Mesenchymal stem cell (in vitro differentiated cells and primary cell): ENCODE results near the gene SEC63.
"Not testable (repeated sequence)": the region's sequence is repeated elsewhere in the genome, so short reads cannot be mapped to it uniquely, and the experiment has no call there.

Experiments
- DNase-seq: peaks from one replicate; pipeline ENCODE4 v3.0.0-alpha.2; 2013
- H2AFZ ChIP-seq: one replicate; pipeline ENCODE4 v1.6.1; 2013; ENCODE audit warnings: low read depth, mild to moderate bottlenecking, control low read depth, inconsistent platforms, low read length, moderate library complexity
- H2AK5ac ChIP-seq: 2 replicates; pipeline ENCODE4 v1.6.1; 2013; ENCODE audit warnings: low read length, moderate library complexity, mild to moderate bottlenecking, inconsistent platforms; ENCODE audit not compliant: severe bottlenecking
- H2BK120ac ChIP-seq: one replicate; pipeline ENCODE4 v1.6.1; 2013; ENCODE audit warnings: low read depth, mild to moderate bottlenecking, inconsistent platforms, low read length, moderate library complexity
- H2BK12ac ChIP-seq, 2 experiments: one replicate each; pipeline ENCODE4 v1.6.1; 2013; ENCODE audit warnings: inconsistent platforms in 2 of 2, low read length in 2 of 2, mild to moderate bottlenecking in 2 of 2, moderate library complexity in 2 of 2, control low read depth in 1 of 2
- H2BK15ac ChIP-seq: one replicate; pipeline ENCODE4 v1.6.1; 2013; ENCODE audit warnings: mild to moderate bottlenecking, low read depth, inconsistent platforms; ENCODE audit not compliant: poor library complexity, severe bottlenecking
- H2BK5ac ChIP-seq: 2 replicates; pipeline ENCODE4 v1.6.1; 2013; ENCODE audit warnings: low read depth, mild to moderate bottlenecking, low read length, control low read depth, inconsistent platforms; ENCODE audit not compliant: poor library complexity, severe bottlenecking
- H3K14ac ChIP-seq, 2 experiments: one replicate each; pipeline ENCODE4 v1.6.1; 2013; ENCODE audit warnings: inconsistent platforms in 2 of 2, low read length in 2 of 2, control low read depth in 1 of 2, mild to moderate bottlenecking in 1 of 2, moderate library complexity in 1 of 2
- H3K18ac ChIP-seq, 2 experiments: one replicate each; pipeline ENCODE4 v1.6.1; 2013; ENCODE audit warnings: inconsistent platforms in 2 of 2, low read length in 2 of 2, control low read depth in 1 of 2, low read depth in 1 of 2, mild to moderate bottlenecking in 1 of 2
- H3K23ac ChIP-seq, 2 experiments: one replicate each; pipeline ENCODE4 v1.6.1; 2013; ENCODE audit warnings: inconsistent platforms in 2 of 2, low read length in 2 of 2, mild to moderate bottlenecking in 2 of 2, moderate library complexity in 2 of 2, control low read depth in 1 of 2
- H3K27ac ChIP-seq: 2 replicates; pipeline ENCODE4 v1.5.1; 2013; ENCODE audit warnings: mild to moderate bottlenecking, moderate library complexity, low read length, control low read depth, inconsistent platforms; ENCODE audit not compliant: poor library complexity, severe bottlenecking
- H3K27me3 ChIP-seq, 2 experiments: 2 replicates each; pipeline versions ENCODE4 v1.6.1 to v1.7.0; 2013; ENCODE audit warnings: low read length in 2 of 2, mild to moderate bottlenecking in 2 of 2, moderate library complexity in 2 of 2, control low read depth in 1 of 2, inconsistent platforms in 1 of 2; ENCODE audit not compliant: control insufficient read depth in 1 of 2, insufficient read depth in 1 of 2
- H3K36me3 ChIP-seq, 2 experiments: 2 replicates each; pipeline versions ENCODE4 v1.6.1 to v1.7.0; 2013; ENCODE audit warnings: low read length in 2 of 2, control low read depth in 1 of 2, inconsistent platforms in 1 of 2, low read depth in 1 of 2, mild to moderate bottlenecking in 1 of 2; ENCODE audit not compliant: insufficient read depth in 2 of 2, control insufficient read depth in 1 of 2
- H3K4ac ChIP-seq, 2 experiments: one replicate each; pipeline ENCODE4 v1.6.1; 2013; ENCODE audit warnings: inconsistent platforms in 2 of 2, low read length in 2 of 2, mild to moderate bottlenecking in 2 of 2, moderate library complexity in 2 of 2, control low read depth in 1 of 2, low read depth in 1 of 2
- H3K4me1 ChIP-seq: 2 replicates; pipeline ENCODE4 v1.6.1; 2013; ENCODE audit warnings: low read depth, low read length, control low read depth; ENCODE audit not compliant: control insufficient read depth, insufficient read depth
- H3K4me2 ChIP-seq: 2 replicates; pipeline ENCODE4 v1.6.1; 2013; ENCODE audit warnings: low read length, mild to moderate bottlenecking, inconsistent platforms; ENCODE audit not compliant: poor library complexity, severe bottlenecking
- H3K4me3 ChIP-seq, 2 experiments: 2 replicates each; pipeline versions ENCODE4 v1.5.1 to v1.7.0; 2013; ENCODE audit warnings: low read length in 2 of 2, mild to moderate bottlenecking in 2 of 2, control low read depth in 1 of 2, low read depth in 1 of 2; ENCODE audit not compliant: insufficient read depth in 1 of 2
- H3K79me1 ChIP-seq: replicated peaks from 2 replicates; pipeline ENCODE4 v1.6.1; 2013; ENCODE audit warnings: mild to moderate bottlenecking, control low read depth, low read length, inconsistent platforms; ENCODE audit not compliant: poor library complexity, severe bottlenecking
- H3K9ac ChIP-seq: 2 replicates; pipeline ENCODE4 v1.7.0; 2013; ENCODE audit warnings: mild to moderate bottlenecking, low read length, moderate library complexity
- H3K9me3 ChIP-seq: 2 replicates; pipeline ENCODE4 v1.7.0; 2013; ENCODE audit warnings: mild to moderate bottlenecking, low read length; ENCODE audit not compliant: control insufficient read depth
- H4K8ac ChIP-seq: one replicate; pipeline ENCODE4 v1.6.1; 2013; ENCODE audit warnings: inconsistent platforms, mild to moderate bottlenecking, low read length, moderate library complexity
- H4K91ac ChIP-seq: one replicate; pipeline ENCODE4 v1.6.1; 2013; ENCODE audit warnings: mild to moderate bottlenecking, low read length, inconsistent platforms
- WGBS: methylation state at CpG from one replicate; pipeline ENCODE4 v1.1.7; 2013; ENCODE audit warnings: mixed read lengths; 5-methylcytosine and 5-hydroxymethylcytosine counted together

SEC63 gene

GRCh38 chr6:107862383-107862782 is 95.6 kb downstream of the SEC63 start:
- DNase-seq: no peak
- Histone ChIP-seq H3K9me3 (no peaks in the 10 kb centered on the region), H3K4me1 (peaks cover 8% of the 10 kb centered on the region), H4K91ac (no peak overlapping the region), H2BK15ac (no peak overlapping the region), H3K27ac (no peak overlapping the region), H3K36me3 (peaks cover 6 to 12% of the 10 kb centered on the region in 2 experiments), H3K14ac (no peak overlapping the region), H3K4ac (no peak overlapping the region), H3K23ac (no peak overlapping the region), H3K18ac (no peak overlapping the region), H3K79me1 (no peaks in the 10 kb centered on the region), H3K4me2 (no peak overlapping the region), H2BK5ac (no peak overlapping the region), H2AK5ac (no peak overlapping the region), H3K27me3 (peaks cover 0 to 3% of the 10 kb centered on the region in 2 experiments), H2BK120ac (no peak overlapping the region), H3K4me3 (no peak overlapping the region), H2BK12ac (no peak overlapping the region), H3K9ac (no peak overlapping the region), H4K8ac (no peak overlapping the region), H2AFZ (no peak overlapping the region)

GRCh38 chr6:107860963-107861362 is 97.0 kb downstream of the SEC63 start:
- H3K23ac ChIP-seq, DNase-seq, H3K4me1 ChIP-seq, H3K27me3 ChIP-seq, H3K4me3 ChIP-seq, H2BK5ac ChIP-seq, H3K9ac ChIP-seq, H4K8ac ChIP-seq, H3K36me3 ChIP-seq, H3K18ac ChIP-seq, H3K4me2 ChIP-seq, H2BK15ac ChIP-seq, H2BK12ac ChIP-seq, H2AFZ ChIP-seq, H3K79me1 ChIP-seq, H2BK120ac ChIP-seq, H3K27ac ChIP-seq, H3K9me3 ChIP-seq, H4K91ac ChIP-seq, H3K4ac ChIP-seq, H3K14ac ChIP-seq, H2AK5ac ChIP-seq: not testable (repeated sequence)
- whole genome bisulfite sequencing: 100% methylated on average over 1 of the region's 4 CpGs

GRCh38 chr6:107860144-107860543 is 97.9 kb downstream of the SEC63 start:
- H2BK120ac ChIP-seq, H3K4me2 ChIP-seq, H3K36me3 ChIP-seq, H3K18ac ChIP-seq, H4K91ac ChIP-seq, H3K9me3 ChIP-seq, DNase-seq, H3K27ac ChIP-seq, H2AK5ac ChIP-seq, H3K14ac ChIP-seq, H2BK15ac ChIP-seq, H3K27me3 ChIP-seq, H3K4me1 ChIP-seq, H3K23ac ChIP-seq, H3K4ac ChIP-seq, H3K9ac ChIP-seq, H3K4me3 ChIP-seq, H2AFZ ChIP-seq, H2BK5ac ChIP-seq, H4K8ac ChIP-seq, H2BK12ac ChIP-seq, H3K79me1 ChIP-seq: not testable (repeated sequence)
- 64% methylated on average over 18 of the region's 18 CpGs for WGBS

DNA sequence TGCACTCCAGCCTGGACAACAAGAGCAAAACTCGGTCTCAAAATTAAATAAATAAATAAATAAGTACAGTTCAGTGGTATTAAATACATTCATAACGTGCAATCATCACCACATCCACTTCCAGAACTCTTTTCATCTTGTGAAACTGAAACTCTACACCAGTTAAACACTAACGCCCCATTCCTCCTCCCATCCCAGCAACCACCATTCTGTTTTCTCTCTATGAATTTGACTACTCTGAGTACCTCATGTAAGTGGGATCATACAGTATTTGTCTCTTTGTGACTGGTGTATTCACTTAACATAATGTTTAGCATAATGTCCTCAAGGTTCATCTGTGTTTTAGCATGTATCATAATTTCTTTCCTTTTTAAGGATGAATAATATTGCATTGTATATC is 104.8 kb downstream of the SEC63 start:
- H2AFZ ChIP-seq: no peak overlapping the region
- H3K23ac ChIP-seq: no peak overlapping the region
- no peak overlapping the region for H3K14ac ChIP-seq
- no peak overlapping the region for H2AK5ac ChIP-seq
- no peak overlapping the region for H2BK120ac ChIP-seq
- no peak overlapping the region for H3K4me3 ChIP-seq
- H3K9ac ChIP-seq: no peak overlapping the region
- no peak overlapping the region for H2BK5ac ChIP-seq
- H3K4me1 ChIP-seq: peaks cover 3% of the 10 kb centered on the region
- H3K9me3 ChIP-seq: no peaks in the 10 kb centered on the region
- no peak overlapping the region for H3K18ac ChIP-seq
- no peak overlapping the region for H3K4ac ChIP-seq
- no peak overlapping the region for H2BK15ac ChIP-seq
- no peak overlapping the region for H4K91ac ChIP-seq
- H4K8ac ChIP-seq: no peak overlapping the region
- H3K27ac ChIP-seq: no peak overlapping the region
- no peaks in the 10 kb centered on the region for H3K36me3 ChIP-seq
- H3K79me1 ChIP-seq: no peaks in the 10 kb centered on the region
- no peak overlapping the region for H3K4me2 ChIP-seq
- no peak for DNase-seq
- WGBS: 91% methylated on average over 1 of the region's 3 CpGs
- H3K27me3 ChIP-seq: no peaks in the 10 kb centered on the region
- H2BK12ac ChIP-seq: no peak overlapping the region
